Mesendoderm (in vitro differentiated cells): ENCODE data around the gene BNIP5.

Experiments used
- DNase-seq: peaks from one replicate; pipeline ENCODE4 v3.0.0; 2013
- H2AK5ac ChIP-seq: 2 replicates; pipeline ENCODE4 v1.6.1; 2013; ENCODE audit warnings: low read length, inconsistent platforms
- H2BK120ac ChIP-seq: 2 replicates; pipeline ENCODE4 v1.6.1; 2013; ENCODE audit warnings: low read depth, mild to moderate bottlenecking, low read length, moderate library complexity, mixed read lengths
- H2BK15ac ChIP-seq: replicated peaks from 2 replicates; pipeline ENCODE4 v1.6.1; 2013; ENCODE audit warnings: low read depth, mild to moderate bottlenecking, moderate library complexity
- H2BK5ac ChIP-seq: 2 replicates; pipeline ENCODE4 v1.6.1; 2013; ENCODE audit warnings: low read length, inconsistent platforms
- H3K18ac ChIP-seq: 2 replicates; pipeline ENCODE4 v1.6.1; 2013; ENCODE audit warnings: mild to moderate bottlenecking, low read length, mixed read lengths
- H3K23ac ChIP-seq: one replicate; pipeline ENCODE4 v1.6.1; 2013; ENCODE audit warnings: low read length
- H3K27ac ChIP-seq: 2 replicates; pipeline ENCODE4 v1.5.1; 2013; ENCODE audit warnings: low read depth, mild to moderate bottlenecking, inconsistent platforms, low read length, moderate library complexity
- H3K27me3 ChIP-seq: 2 replicates; pipeline ENCODE4 v1.6.1; 2013; ENCODE audit warnings: low read length, control low read depth, mild to moderate bottlenecking, inconsistent platforms; ENCODE audit not compliant: insufficient read depth, poor library complexity
- H3K36me3 ChIP-seq: 2 replicates; pipeline ENCODE4 v1.6.1; 2013; ENCODE audit warnings: low read length, inconsistent platforms; ENCODE audit not compliant: control insufficient read depth, insufficient read depth
- H3K4ac ChIP-seq: one replicate; pipeline ENCODE4 v1.6.1; 2013; ENCODE audit warnings: low read depth, mild to moderate bottlenecking, low read length, moderate library complexity
- H3K4me1 ChIP-seq: 2 replicates; pipeline ENCODE4 v1.6.1; 2013; ENCODE audit warnings: low read depth, low read length, inconsistent platforms; ENCODE audit not compliant: control insufficient read depth
- H3K4me2 ChIP-seq: 2 replicates; pipeline ENCODE4 v1.6.1; 2013; ENCODE audit warnings: low read length
- H3K4me3 ChIP-seq: 2 replicates; pipeline ENCODE4 v1.5.1; 2013; ENCODE audit warnings: mild to moderate bottlenecking, low read length
- H3K56ac ChIP-seq: one replicate; pipeline ENCODE4 v1.6.1; 2013; ENCODE audit warnings: low read length
- H3K79me1 ChIP-seq: 2 replicates; pipeline ENCODE4 v1.6.1; 2013; ENCODE audit warnings: low read length, inconsistent platforms
- H3K79me2 ChIP-seq: 2 replicates; pipeline ENCODE4 v1.6.1; 2013; ENCODE audit warnings: mild to moderate bottlenecking, low read length; ENCODE audit not compliant: control insufficient read depth, insufficient read depth
- H3K9ac ChIP-seq: 2 replicates; pipeline ENCODE4 v1.6.1; 2013; ENCODE audit warnings: low read length, inconsistent platforms
- H4K5ac ChIP-seq: one replicate; pipeline ENCODE4 v1.6.1; 2013; ENCODE audit warnings: low read length
- H4K8ac ChIP-seq: one replicate; pipeline ENCODE4 v1.6.1; 2013; ENCODE audit warnings: low read depth, mild to moderate bottlenecking, control low read depth, low read length, moderate library complexity
- WGBS: extraction: QIAGEN DNeasy Blood & Tissue Kit; methylation state at CpG from one replicate; pipeline ENCODE4 v1.1.7; 2013; ENCODE audit warnings: low lambda C conversion rate, missing lambda C conversion rate; ENCODE audit not compliant: insufficient coverage; ENCODE audit errors: extremely low coverage; 5-methylcytosine and 5-hydroxymethylcytosine counted together

The BNIP5 gene

GRCh38 chr6:36350681-36351571, 14.2 kb upstream of the BNIP5 start:
- DNase-seq = peak; percentile 29
- Histone ChIP-seq H3K4me1 (no peaks in the 10 kb centered on the region), H3K18ac (no peak overlapping the region), H3K79me1 (no peaks in the 10 kb centered on the region), H2BK120ac (no peak overlapping the region), H3K9ac (no peak overlapping the region), H3K4me2 (no peak overlapping the region), H4K8ac (no peak overlapping the region), H3K4me3 (no peak overlapping the region), H4K5ac (no peak overlapping the region), H3K36me3 (no peaks in the 10 kb centered on the region), H2BK5ac (no peak overlapping the region), H2AK5ac (no peak overlapping the region), H3K4ac (no peak overlapping the region), H3K56ac (no peak overlapping the region), H2BK15ac (no peak overlapping the region), H3K27ac (no peak overlapping the region), H3K27me3 (no peaks in the 10 kb centered on the region), H3K79me2 (no peaks in the 10 kb centered on the region), H3K23ac (no peak overlapping the region)
- no CpG with 5 or more reads among the region's 15 CpGs for WGBS

DNA sequence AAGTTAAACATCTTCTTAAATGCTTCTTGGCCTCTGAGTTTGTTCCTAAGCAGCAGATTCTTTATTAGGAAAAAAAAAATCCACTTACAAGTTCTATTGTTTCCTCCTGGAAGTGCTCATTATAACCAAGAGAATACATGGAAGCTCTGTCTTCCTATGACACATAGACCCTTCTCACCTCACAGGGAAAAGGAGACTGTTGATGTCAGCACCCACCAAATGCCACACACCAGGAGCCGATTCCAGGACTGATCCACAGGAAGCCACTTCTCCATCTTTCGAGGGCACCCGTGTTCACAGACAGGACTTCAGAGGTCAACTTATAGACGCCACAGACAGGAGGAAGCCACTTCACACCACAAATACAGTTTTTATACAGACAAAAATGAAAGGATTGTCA, 13.4 kb upstream of the BNIP5 start:
- no peak overlapping the region for H3K4me2 ChIP-seq
- no peak for DNase-seq
- H3K27ac ChIP-seq = no peak overlapping the region

DNA sequence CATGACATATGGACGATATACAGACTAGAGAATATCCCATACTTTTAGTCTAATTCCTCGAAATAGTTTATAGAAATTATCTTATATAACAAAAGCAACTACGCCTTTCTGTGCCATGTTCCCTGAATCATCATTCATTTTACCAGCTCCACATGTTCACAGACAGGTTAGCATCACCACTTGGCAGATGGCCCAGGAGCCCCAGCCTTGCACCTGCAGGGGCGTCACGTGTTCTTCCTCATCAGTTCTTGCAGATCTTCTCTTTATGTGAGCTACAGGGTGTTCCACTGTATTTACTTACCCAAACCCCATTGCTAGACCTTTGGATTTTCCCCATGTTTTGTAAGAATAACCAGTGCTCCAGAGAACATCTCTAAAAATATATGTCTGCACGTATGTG, 12.6 kb upstream of the BNIP5 start:
- Histone ChIP-seq H3K27ac (no peak overlapping the region), H3K23ac (no peak overlapping the region), H2BK120ac (no peak overlapping the region), H3K9ac (no peak overlapping the region), H2AK5ac (no peak overlapping the region), H4K5ac (no peak overlapping the region), H3K4ac (no peak overlapping the region), H3K56ac (no peak overlapping the region), H2BK15ac (no peak overlapping the region), H3K36me3 (no peaks in the 10 kb centered on the region), H2BK5ac (no peak overlapping the region), H3K27me3 (no peaks in the 10 kb centered on the region), H3K4me2 (no peak overlapping the region), H3K4me3 (no peak overlapping the region), H3K79me1 (no peaks in the 10 kb centered on the region), H3K4me1 (no peaks in the 10 kb centered on the region), H3K79me2 (no peaks in the 10 kb centered on the region), H3K18ac (no peak overlapping the region), H4K8ac (no peak overlapping the region)
- WGBS = no CpG with 5 or more reads among the region's 6 CpGs
- no peak for DNase-seq

More for the DNA sequence above, 13.4 kb upstream of the BNIP5 start:
- H3K56ac ChIP-seq = no peak overlapping the region
- H3K23ac ChIP-seq = no peak overlapping the region
- H4K8ac ChIP-seq = no peak overlapping the region
- no peaks in the 10 kb centered on the region for H3K27me3 ChIP-seq
- no CpG with 5 or more reads among the region's 4 CpGs for WGBS
- no peak overlapping the region for H2BK5ac ChIP-seq
- H3K79me1 ChIP-seq = no peaks in the 10 kb centered on the region
- no peak overlapping the region for H2BK15ac ChIP-seq
- no peaks in the 10 kb centered on the region for H3K4me1 ChIP-seq
- no peak overlapping the region for H4K5ac ChIP-seq
- no peak overlapping the region for H3K18ac ChIP-seq
- no peak overlapping the region for H3K4me3 ChIP-seq
- no peak overlapping the region for H3K4ac ChIP-seq
- H2AK5ac ChIP-seq = no peak overlapping the region
- H3K9ac ChIP-seq = no peak overlapping the region
- no peaks in the 10 kb centered on the region for H3K36me3 ChIP-seq
- no peaks in the 10 kb centered on the region for H3K79me2 ChIP-seq
- H2BK120ac ChIP-seq = no peak overlapping the region

DNA sequence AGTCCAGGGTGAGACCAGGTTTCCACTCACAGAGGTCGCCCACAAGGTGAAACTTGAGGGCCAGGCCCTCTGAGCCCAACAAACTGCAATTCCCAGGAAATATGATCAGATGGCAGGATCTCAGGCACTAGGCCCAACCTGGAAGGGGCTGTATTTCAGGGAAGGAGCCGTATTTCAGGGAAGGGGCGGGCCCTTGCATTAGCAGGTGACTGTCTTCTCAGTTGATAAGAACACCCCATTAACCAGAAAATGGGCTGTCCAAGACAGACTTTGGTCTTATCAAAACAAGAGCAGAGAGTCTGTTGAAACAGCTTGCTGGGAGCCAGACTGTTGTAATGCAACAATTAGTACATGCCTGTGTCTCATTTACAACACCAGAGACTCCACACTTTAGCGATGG, 10.9 kb upstream of the BNIP5 start:
- no peak overlapping the region for H4K8ac ChIP-seq
- no peak for DNase-seq

DNA sequence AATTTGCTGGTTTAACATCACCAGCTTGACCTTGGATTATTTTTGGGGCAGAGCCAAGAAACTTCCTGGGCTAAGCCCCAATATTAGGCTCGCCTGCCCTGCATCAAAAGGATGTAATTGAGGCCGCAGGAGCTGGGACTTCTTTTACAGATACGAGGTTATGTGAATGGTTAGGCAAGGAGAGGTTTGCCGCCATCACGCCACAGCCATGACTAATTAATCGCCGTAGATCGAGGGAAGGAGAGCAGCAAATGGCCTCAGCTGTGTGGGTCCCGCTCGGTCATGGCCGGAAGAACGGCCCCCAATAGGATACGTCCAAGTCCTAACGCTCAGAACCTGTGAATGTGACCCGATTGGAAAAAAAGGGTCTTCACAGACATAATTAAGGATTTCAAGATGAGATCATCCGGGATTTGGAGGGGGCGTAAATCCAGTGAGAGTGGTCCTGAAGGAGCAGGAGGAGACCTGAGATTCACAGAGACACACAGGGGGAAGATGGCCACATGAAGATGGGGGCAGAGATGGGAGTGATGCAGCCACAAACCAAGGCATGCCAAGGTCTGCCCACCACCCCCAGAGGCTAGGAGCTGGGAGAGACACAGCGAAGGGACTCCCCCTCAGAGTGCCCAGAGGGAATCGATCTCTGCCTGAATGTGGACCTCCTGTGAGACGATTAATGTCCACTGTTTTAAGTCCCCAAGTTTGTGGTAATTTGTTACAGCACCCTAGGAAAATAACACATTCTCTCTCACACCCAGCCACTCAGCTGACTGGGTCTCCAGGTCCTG, 10.0 kb upstream of the BNIP5 start:
- H3K79me2 ChIP-seq = no peaks in the 10 kb centered on the region
- no peak overlapping the region for H3K4ac ChIP-seq
- H3K9ac ChIP-seq = no peak overlapping the region
- H3K4me3 ChIP-seq = no peak overlapping the region
- no peak overlapping the region for H2BK15ac ChIP-seq
- H3K27me3 ChIP-seq = no peaks in the 10 kb centered on the region
- no peak overlapping the region for H4K5ac ChIP-seq
- H3K56ac ChIP-seq = no peak overlapping the region
- H3K36me3 ChIP-seq = no peaks in the 10 kb centered on the region
- no peak overlapping the region for H2AK5ac ChIP-seq
- H3K23ac ChIP-seq = no peak overlapping the region
- H3K79me1 ChIP-seq = no peaks in the 10 kb centered on the region
- H3K4me2 ChIP-seq = no peak overlapping the region
- no peak overlapping the region for H3K27ac ChIP-seq
- H4K8ac ChIP-seq = no peak overlapping the region
- no peak overlapping the region for H2BK120ac ChIP-seq
- no CpG with 5 or more reads among the region's 20 CpGs for whole genome bisulfite sequencing
- H3K18ac ChIP-seq = no peak overlapping the region
- no peak overlapping the region for H2BK5ac ChIP-seq
- DNase-seq = no peak
- no peaks in the 10 kb centered on the region for H3K4me1 ChIP-seq

More for the DNA sequence above, 10.9 kb upstream of the BNIP5 start:
- Histone ChIP-seq H3K9ac (no peak overlapping the region), H3K4ac (no peak overlapping the region), H4K5ac (no peak overlapping the region), H3K23ac (no peak overlapping the region), H3K27ac (no peak overlapping the region), H3K79me2 (no peaks in the 10 kb centered on the region), H3K4me1 (no peaks in the 10 kb centered on the region), H3K79me1 (no peaks in the 10 kb centered on the region), H2BK120ac (no peak overlapping the region), H3K36me3 (no peaks in the 10 kb centered on the region), H2BK5ac (no peak overlapping the region), H3K56ac (no peak overlapping the region), H2BK15ac (no peak overlapping the region), H3K27me3 (no peaks in the 10 kb centered on the region), H3K18ac (no peak overlapping the region), H3K4me2 (no peak overlapping the region), H2AK5ac (no peak overlapping the region), H3K4me3 (no peak overlapping the region)
- WGBS = no CpG with 5 or more reads among the region's 4 CpGs
